Measurements from ENCODE around the gene SMYD3. TPM values are rescaled to one million over a fixed set of nuclear protein-coding genes. Genes with fewer than 3 reads are reported as not detected.
"Not testable (repeated sequence)": the region's sequence is repeated elsewhere in the genome, so short reads cannot be mapped to it uniquely, and the experiment has no call there.

Gene SMYD3
- total RNA-seq, 2 experiments from 2014 or later = 22.6 to 24.6 TPM

DNA sequence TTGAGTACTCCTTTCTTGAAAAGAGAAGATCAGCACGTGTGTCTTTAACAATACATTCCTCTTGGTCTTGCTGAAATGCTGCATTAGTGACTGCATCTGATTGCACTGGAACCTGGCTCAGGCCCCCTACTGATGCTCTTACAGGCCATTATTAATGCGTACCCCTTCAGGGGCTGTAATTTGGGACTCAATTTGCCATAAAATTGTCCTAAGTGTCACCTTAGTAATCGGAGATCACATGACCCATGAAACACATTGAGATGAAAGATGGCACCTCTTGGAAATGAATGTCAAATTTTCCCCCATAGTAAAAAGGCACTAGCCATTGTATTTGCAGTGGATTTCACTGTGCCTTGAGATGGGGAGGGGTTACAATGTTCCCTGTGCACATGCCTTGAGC lies 789.0 kb downstream of the SMYD3 start:
- no peak for ATAC-seq
- ChIA-PET POLR2A (no interaction called here), CTCF (no interaction called here)
- no peak overlapping the region for H3K4me3 Mint-ChIP-seq
- no peak overlapping the region for H3K27ac Mint-ChIP-seq
- no peaks in the 10 kb centered on the region for H3K4me1 Mint-ChIP-seq (ENCODE audit: low read depth)
- TF ChIP-seq, protein P1, sequence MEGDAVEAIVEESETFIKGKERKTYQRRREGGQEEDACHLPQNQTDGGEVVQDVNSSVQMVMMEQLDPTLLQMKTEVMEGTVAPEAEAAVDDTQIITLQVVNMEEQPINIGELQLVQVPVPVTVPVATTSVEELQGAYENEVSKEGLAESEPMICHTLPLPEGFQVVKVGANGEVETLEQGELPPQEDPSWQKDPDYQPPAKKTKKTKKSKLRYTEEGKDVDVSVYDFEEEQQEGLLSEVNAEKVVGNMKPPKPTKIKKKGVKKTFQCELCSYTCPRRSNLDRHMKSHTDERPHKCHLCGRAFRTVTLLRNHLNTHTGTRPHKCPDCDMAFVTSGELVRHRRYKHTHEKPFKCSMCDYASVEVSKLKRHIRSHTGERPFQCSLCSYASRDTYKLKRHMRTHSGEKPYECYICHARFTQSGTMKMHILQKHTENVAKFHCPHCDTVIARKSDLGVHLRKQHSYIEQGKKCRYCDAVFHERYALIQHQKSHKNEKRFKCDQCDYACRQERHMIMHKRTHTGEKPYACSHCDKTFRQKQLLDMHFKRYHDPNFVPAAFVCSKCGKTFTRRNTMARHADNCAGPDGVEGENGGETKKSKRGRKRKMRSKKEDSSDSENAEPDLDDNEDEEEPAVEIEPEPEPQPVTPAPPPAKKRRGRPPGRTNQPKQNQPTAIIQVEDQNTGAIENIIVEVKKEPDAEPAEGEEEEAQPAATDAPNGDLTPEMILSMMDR (IDR thresholded peaks at IDR 0.05) = no peak
- H3K27me3 Mint-ChIP-seq = peaks cover 1% of the 10 kb centered on the region
- no peaks in the 10 kb centered on the region for H3K36me3 Mint-ChIP-seq (ENCODE audit: low read depth)
- intact Hi-C loops (cut with micrococcal nuclease) = no loop called here
- no peak for DNase-seq
- H3K9me3 Mint-ChIP-seq = no peaks in the 10 kb centered on the region

DNA sequence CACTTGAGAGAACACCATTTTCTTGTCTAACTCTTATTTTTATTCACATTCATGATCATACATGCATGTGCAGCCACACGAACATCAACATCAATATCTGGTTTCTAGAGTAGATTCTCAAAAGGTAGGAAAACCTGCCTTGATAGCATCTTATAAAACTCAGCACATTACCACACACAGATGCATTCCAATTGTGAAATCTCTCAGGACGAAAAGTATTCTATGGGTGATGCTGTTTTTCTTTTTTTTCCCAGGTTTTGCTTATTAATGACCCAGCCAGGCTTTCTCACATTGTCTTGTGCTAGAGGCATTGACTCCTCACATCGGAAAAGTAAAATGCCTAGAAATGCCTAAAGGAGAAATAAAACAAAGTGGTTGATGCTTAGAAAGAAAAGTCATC lies 789.5 kb downstream of the SMYD3 start:
- Mint-ChIP-seq H3K9me3 (no peaks in the 10 kb centered on the region), H3K4me1 (ENCODE audit: low read depth) (no peaks in the 10 kb centered on the region), H3K27me3 (peaks cover 1% of the 10 kb centered on the region), H3K36me3 (ENCODE audit: low read depth) (no peaks in the 10 kb centered on the region), H3K27ac (no peak overlapping the region), H3K4me3 (no peak overlapping the region)
- ATAC-seq = no peak
- CTCF ChIA-PET = no interaction called here
- POLR2A ChIA-PET = no interaction called here
- TF ChIP-seq, protein P1 (IDR thresholded peaks at IDR 0.05) = no peak
- no peak for DNase-seq
- intact Hi-C loops (cut with micrococcal nuclease) = no loop called here

DNA sequence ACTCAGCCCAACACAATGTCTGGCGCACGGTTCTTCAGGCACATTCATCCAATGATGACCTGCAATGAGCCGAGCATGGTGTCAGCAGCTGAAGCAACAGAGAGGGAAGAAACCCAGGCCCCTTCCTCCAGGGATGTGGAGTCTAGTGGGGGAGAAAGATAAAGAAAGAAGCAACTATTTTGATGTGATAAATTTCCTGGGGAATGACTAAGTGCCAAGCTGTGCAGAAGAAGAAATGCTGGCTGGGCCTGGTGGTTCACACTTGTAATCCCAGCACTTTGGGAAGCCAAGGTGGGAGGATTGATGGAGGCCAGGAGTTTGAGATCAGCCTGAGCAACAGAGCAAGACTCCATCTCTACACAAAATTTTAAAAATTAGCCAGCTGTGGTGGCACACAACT lies 790.5 kb downstream of the SMYD3 start:
- Mint-ChIP-seq H3K27ac (no peak overlapping the region), H3K27me3 (peaks cover 1% of the 10 kb centered on the region), H3K9me3 (no peaks in the 10 kb centered on the region), H3K36me3 (ENCODE audit: low read depth) (no peaks in the 10 kb centered on the region), H3K4me1 (ENCODE audit: low read depth) (no peaks in the 10 kb centered on the region), H3K4me3 (no peak overlapping the region)
- intact Hi-C loops (cut with micrococcal nuclease) = no loop called here
- TF ChIP-seq, protein P1 (IDR thresholded peaks at IDR 0.05) = no peak
- ChIA-PET CTCF (no interaction called here), POLR2A (no interaction called here)
- ATAC-seq = no peak
- no peak for DNase-seq

DNA sequence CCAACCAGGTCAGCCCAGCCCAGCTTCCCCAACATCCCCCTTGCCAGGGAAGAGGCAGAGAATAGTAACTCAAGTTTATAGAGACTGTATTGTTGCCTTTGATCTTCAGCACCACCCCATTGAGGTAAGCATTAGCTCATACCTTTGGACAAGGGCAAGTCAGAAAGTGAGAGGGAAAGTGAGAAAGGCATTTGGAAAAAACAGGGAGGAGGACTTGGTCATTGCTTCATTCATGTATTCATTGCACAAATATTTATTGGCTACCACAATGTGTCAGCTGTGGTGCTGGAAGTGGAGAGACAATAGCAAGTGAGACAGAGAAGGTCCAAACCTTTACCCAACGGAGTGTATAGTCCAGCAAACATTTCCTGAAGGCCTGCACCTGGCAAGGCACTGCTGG lies 791.1 kb downstream of the SMYD3 start:
- no peak for ATAC-seq
- DNase-seq = no peak
- Mint-ChIP-seq H3K4me3 (no peak overlapping the region), H3K4me1 (ENCODE audit: low read depth) (no peaks in the 10 kb centered on the region), H3K36me3 (ENCODE audit: low read depth) (no peaks in the 10 kb centered on the region), H3K27me3 (peaks cover 1% of the 10 kb centered on the region), H3K27ac (no peak overlapping the region), H3K9me3 (no peaks in the 10 kb centered on the region)
- TF ChIP-seq, protein P1 (IDR thresholded peaks at IDR 0.05) = no peak
- intact Hi-C loops (cut with micrococcal nuclease) = no loop called here
- ChIA-PET POLR2A (no interaction called here), CTCF (no interaction called here)

DNA sequence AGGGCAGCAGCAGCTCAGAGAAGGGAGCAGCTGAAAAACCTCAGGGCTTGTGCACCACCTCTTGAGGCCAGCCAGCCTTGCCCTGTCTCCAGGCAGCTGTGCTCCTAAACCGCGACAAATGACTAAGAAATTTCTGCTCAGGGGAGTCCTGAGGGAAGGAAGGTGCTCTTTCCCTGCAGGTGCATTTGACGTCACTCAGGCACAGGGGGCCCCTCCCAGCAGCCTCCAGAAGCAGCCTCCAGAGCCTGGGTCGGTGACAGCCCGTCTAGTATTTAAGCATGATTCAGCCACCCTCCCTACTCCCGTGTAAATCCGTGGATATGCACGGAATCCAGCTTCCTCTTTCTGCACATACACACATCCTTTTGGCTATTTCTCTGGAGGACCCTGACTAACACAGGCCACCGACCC lies 791.8 kb downstream of the SMYD3 start:
- no peak for DNase-seq
- ATAC-seq = no peak
- H3K27me3 Mint-ChIP-seq = peaks cover 1% of the 10 kb centered on the region
- CTCF ChIA-PET = no interaction called here
- no peaks in the 10 kb centered on the region for H3K36me3 Mint-ChIP-seq (ENCODE audit: low read depth)
- TF ChIP-seq, protein P1 (IDR thresholded peaks at IDR 0.05) = no peak
- no peak overlapping the region for H3K4me3 Mint-ChIP-seq
- intact Hi-C loops (cut with micrococcal nuclease) = no loop called here
- H3K27ac Mint-ChIP-seq = no peak overlapping the region
- POLR2A ChIA-PET = interaction anchor here (0.7 kb wide), 1 partner anchor 205 kb away, joined by 3 read pairs; no protein-coding TSS in a partner anchor
- no peaks in the 10 kb centered on the region for H3K9me3 Mint-ChIP-seq
- H3K4me1 Mint-ChIP-seq (ENCODE audit: low read depth) = no peaks in the 10 kb centered on the region

DNA sequence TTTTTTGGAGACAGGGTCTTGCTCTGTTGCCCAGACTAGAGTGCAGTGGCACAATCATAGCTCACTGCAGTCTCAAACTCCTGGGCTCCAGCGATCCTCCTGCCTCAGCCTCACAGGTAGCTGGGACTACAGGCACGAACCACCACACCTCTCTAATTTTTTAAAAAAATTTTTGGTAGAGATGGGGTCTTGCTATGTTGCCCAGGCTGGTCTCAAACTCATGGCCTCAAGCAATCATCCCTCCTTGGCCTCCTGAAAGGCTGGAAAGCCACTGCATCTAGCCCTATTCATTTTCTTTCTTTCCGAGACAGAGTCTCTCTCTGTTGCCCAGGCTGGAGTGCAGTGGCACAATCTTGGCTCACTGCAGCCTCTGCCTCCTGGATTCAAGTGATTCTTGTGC lies 793.1 kb downstream of the SMYD3 start:
- ATAC-seq; H3K27me3 Mint-ChIP-seq; H3K36me3 Mint-ChIP-seq (ENCODE audit: low read depth); intact Hi-C loops (cut with micrococcal nuclease); H3K4me3 Mint-ChIP-seq; DNase-seq; H3K9me3 Mint-ChIP-seq; CTCF ChIA-PET; H3K27ac Mint-ChIP-seq; H3K4me1 Mint-ChIP-seq (ENCODE audit: low read depth); POLR2A ChIA-PET: not testable (repeated sequence)
